Measurements from ENCODE around the gene NECTIN3.

NECTIN3 gene

DNA sequence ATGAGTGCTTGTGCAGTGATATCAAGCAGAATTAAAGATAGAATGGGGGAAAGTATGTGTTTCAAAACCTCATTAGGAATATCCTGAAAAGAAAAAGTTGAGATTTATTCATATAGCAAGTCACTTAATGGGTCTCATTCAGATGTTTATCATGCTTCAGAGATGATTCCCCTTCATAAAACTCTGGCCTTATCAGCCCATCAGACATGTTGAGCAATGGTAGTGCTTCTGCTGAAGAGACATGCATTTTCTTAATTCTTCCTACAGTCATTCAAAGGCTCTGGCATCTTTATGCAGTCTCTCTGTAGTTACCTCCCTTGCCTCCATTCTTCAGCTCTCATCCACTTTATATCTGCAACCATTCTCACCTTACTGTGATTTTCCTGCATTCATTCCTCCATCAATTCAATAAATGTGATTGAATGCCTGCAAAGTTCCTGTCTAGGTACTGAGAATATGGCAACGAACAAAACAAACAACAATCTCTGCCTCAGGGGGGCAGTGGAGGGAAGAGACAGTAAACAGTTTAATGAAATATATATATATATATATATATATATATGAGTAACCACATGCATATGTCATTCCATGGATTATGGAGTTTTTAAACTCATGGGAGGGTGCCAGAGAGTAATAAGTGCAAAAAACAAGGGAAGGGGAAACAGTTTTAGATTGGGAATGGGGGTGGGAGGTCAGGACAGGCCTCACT, 138.5 kb downstream of the NECTIN3 start:
- DNase-seq, result no peak

DNA sequence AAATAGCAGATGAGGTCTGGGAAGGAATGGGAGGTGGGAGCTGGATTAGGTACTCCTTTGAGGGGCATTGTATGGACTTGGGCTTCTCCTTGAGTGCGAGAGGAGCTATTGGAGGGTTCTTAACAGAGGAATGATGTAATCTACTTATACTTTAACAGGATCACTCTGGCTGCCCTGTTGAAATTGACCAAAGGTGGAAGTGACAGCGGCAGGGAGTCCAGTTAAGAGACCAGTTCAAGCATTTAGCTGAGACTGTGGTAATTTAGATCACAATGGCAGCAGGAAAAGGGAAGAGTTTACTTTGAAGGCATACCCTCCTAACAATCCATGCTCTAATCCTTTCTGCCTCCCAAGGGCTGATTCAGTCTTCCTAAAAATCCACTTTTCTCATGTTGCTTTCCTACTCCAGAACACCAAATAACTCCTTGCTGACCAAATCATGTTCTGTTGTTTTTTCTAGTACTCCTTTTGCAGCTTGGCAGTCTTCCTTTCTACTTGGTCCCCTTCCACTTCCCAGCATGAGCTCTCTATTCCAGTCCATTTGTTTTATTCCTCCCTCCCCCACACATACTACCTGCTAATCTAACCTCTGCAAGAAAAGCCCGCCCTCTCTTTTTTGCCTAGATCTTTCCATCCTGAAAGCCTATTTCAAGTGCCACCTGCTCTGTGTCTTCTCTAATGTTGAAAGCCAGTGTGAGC, 139.4 kb downstream of the NECTIN3 start:
- DNase-seq, result no peak

DNA sequence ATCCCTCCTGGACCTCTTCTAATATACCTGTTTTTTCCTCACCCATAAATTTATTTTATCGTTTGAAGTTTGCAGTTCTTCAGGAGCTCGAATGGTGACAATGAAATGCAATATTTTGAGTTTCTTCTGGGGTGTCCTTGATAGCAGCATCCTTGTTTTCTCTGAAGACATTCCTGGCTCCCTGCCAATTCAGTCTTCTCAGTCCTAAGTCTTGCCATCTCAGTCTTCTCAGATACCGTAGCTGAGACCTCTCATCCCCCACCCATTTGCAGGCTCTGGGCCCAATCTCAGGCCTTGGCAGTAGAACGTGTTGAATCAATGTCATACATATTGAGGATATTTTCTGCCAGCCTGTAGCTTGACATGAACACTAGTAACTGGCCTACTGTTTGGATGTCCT, 140.9 kb downstream of the NECTIN3 start:
- no peak for DNase-seq

DNA sequence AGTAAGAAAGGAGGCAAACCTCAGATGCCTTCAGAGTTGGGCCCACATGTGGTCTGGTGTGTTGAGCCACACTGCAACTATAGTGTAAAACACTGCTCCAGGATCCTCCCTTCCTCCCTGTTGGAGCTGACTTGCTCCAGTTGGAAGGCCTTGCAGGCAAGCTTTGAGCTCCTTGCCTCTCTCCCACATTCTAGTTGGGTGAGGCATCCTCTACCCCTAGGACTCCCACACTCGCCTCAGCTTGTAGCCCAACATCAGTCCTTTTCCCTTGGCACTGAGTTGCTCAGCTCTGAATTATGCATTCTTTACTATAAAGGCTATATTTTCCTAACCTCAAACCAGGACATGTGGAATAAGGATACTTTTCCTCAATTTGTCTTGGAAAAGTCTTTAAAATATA, 143.9 kb downstream of the NECTIN3 start:
- DNase-seq, result no peak

DNA sequence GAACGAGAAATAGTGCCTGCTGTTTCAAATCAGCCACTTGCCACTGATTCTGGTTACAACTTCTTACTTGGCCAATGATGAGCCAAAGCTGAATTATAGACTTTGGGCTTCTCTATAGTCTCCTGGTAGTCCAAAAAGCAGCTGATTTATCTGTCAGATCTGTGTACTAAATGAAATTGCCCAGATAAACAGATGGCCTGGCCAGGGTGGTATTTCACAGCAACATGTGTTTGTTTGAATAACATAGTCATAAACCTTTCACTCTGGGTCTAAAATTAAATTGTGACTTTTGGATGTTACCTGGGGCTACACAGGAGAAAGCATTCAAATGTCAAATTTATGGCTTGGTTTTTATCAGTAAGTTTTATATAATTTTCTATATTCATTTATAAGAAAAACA, 147.0 kb downstream of the NECTIN3 start:
- no peak for DNase-seq

DNA sequence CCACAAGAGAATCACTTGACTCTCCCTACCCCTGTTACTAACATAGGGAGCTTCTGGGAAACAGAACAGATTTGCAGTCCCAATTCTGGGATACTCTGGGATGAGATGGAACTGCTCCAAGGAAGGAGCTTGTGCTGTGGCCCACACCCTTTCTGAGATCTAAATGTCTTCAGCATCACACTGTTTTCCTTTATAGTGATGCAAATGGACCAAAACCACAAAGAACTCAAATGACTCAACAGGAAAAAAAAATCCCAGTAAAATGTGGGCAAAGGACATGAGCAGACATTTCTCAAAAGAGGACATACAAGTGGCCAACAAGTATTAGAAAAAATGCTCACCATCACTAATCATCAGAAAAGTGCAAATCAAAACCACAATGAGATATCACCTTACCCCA, 155.6 kb downstream of the NECTIN3 start:
- DNase-seq, result no peak

DNA sequence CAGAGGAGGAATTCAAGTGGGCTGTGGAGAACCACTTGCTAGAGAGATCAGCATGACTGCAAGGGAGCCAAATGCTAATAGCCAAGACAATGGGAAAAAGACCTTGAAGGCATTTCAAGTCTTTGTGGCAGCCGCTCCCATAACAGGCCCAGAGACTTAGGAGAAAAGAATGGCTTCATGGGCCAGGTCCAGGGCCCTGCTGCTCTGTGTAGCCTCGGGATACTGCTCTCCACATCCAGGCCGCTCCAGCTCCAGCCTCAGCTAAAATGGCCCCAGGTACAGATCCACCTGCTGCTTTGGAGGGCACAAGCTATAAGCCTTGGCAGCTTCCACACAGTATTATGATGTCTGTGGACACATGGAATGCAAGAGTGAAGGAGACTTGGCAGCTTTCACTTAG, 157.7 kb downstream of the NECTIN3 start:
- DNase-seq, result no peak

DNA sequence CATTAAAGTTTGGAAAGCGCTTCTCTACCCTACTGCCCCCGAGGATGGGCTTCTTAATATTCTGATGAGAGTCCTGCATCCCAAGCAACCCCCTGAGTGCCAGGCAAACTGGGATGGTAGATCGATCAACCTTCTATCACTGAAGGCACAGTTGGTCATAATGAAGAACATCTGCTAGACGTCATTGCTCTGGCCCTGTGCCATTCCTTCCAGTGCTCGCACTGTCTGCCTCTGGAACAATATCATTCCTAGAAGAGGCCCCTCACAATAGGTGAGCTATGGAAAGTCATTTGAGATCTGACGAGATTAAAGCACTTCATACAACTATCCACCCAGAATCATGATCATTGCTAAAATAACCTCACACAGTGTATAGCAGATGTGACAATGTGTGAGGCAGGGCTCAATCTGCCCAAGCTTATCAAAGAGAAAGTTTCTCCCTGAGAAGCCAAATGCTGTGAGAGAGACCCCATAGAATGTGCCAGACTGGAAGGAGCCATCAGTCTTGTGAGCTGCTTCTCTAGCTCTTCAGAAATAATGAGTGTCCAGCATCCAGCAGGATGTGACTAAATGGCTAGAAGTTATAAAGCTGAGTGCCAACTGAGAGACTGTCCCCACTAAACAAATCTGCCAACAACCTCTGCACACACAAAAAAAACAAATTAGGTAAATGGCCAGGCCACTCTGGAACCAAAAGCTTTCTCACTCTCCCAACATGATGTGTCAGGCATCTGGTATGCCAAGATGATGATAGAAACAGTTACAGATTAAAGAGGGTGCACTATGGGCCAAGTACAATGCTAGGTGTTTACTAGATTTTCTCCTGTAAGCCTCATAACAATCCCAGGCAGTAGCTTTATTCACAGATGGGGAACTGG, 165.5 kb downstream of the NECTIN3 start:
- no peak for DNase-seq

DNA sequence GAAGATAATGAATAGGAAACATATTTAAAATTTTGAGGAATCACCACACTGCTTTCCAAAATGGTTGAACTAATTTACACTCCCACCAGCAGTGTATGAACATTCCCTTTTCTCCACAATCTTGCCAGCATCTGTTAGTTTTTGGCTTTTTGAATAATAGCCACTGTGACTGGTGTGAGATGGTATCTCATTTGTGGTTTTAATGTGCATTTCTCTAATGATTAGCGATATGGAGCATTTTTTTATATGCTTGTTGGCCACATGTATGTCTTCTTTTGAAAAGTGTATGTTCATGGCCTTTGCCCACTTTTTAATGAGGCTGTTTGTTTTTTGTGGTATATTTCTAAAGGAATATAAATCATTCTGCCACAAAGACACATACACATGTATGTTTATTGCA, 166.3 kb downstream of the NECTIN3 start:
- no peak for DNase-seq

DNA sequence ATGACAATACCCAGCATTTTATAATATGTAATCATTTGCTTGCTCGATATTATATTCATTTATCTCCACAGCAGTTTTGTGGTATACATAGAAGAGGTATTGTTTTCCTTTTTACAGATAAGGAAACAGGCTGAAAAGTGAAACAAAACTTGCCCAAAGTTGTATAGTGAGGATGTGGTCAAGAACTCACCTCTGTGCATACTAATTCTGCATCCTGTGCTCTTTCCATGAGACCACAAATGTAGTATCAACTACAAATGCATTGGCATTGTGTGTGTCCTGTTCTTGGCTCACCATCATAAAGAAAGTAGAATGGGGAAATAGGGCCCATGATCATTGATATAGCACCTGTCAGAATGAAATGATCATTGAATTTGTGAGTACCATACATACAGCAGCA, 167.3 kb downstream of the NECTIN3 start:
- no peak for DNase-seq

DNA sequence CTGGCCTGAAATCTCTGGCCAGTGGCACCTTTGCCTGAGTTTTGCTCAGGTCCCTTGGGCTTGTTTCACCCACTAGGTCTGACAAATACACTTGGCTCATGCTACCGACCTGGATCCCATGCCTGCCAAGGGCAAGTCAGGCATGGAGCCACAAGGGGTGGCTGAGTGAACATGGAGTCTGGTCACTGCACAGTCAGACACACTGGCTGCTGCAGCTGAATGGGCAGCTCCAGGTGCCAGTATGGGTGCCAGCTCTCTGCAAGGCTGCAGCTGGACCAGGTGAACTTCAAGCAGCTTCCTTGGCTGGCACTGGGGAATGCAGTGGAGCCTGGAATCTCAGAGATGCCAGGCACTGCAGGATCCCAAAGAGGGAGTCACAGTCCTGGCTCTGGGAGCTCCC, 170.3 kb downstream of the NECTIN3 start:
- no peak for DNase-seq

All from DMS53 (cell line).